ENCODE data around the gene OR2AG2.
"Not testable (repeated sequence)": the region's sequence is repeated elsewhere in the genome, so short reads cannot be mapped to it uniquely, and the experiment has no call there.

OR2AG2 gene, protein sequence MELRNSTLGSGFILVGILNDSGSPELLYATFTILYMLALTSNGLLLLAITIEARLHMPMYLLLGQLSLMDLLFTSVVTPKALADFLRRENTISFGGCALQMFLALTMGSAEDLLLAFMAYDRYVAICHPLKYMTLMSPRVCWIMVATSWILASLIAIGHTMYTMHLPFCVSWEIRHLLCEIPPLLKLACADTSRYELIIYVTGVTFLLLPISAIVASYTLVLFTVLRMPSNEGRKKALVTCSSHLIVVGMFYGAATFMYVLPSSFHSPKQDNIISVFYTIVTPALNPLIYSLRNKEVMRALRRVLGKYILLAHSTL

DNA sequence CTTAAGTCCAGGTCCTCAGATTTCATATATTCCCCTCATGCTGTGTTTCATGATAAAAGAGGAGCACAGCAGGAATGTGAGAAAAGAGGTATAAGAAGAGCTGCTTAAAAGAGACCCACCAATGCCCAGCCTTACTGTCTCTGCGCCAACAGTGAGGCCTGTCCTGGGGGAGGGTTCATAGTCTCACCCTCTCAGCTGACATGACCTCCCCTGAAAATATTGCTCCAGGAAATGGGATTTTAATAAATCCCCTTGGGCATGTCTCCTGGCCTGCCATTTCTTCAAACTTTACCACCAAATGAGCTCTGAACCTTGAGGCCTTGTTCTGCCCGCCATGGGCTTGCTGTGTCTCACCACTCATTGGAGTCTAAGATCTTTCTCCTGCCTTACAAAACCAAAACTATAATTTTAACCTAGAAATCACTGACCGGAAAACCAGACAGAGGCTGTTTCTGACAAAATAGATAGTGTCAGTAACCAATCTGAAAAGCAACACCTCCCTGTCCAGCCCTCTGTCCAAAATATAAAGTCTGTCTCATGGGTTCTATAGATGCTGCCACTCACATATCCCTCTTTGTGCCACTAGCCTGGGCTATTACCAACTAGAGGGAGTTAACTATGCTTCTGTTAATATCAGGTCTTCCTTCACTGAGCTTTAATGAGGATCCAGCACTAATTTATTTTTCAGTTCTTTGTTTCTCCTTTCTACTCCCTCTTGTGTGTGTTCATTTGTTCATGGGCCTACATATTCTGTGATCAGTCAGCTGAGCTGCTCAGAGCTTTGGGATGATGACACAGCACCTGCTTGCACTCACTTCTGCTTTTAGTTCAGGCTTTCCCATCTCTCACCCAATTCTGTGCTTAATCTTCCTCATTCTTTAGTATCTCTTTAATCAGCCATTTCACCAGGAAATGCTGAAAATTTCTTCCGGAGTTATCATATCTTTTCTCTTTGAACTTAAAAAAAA, at the start of gene OR2AG2:
Gene OR2AG2, minus strand, starts transcription at position 51 of the 968 bp plus-strand sequence. CDS start 3,019 bp downstream, outside the sequence.
- DNase-seq (ENCODE audit: low read depth in 2 of 2): no peak

DNA sequence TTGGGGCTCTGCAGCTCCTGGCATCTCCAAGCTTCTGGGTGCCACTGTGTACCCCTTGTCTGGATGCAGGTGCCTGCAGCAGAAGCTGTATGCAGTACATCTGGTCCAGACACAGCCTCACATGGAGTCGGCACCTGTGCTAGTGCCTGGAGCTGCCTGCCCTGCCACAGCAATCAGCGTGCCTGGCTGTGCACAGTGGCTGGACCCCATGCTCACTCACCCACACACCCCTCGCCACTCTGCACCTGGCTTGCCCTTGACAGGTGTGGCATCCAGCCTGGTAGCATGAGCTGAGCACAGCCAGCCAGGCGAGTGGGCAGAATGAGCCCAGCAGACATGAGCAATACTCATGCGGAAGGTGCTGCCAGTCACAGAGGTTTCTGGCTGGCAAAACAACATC, 47.2 kb upstream of the OR2AG2 start:
- DNase-seq (ENCODE audit: low read depth in 2 of 2): no peak

DNA sequence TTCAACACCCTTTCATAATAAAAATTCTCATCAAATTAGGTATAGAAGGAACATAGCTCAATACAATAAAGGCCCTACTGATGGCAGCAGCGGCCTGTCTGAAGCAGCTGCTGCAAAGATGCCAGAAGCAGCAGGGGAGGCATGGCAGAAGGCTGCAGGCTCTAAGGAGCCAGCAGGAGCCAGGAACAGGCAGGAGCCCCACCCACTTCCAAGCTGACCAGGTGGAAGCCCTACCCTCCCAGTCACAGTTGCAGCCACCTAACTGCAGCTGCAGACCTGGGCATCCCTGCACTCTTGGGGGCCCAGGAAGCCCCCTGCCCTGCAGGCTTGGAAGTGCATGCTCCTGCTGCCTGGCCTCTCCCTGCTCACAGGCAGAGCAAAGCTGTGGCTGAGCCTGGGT, 45.9 kb upstream of the OR2AG2 start:
- DNase-seq (ENCODE audit: low read depth in 2 of 2): no peak

DNA sequence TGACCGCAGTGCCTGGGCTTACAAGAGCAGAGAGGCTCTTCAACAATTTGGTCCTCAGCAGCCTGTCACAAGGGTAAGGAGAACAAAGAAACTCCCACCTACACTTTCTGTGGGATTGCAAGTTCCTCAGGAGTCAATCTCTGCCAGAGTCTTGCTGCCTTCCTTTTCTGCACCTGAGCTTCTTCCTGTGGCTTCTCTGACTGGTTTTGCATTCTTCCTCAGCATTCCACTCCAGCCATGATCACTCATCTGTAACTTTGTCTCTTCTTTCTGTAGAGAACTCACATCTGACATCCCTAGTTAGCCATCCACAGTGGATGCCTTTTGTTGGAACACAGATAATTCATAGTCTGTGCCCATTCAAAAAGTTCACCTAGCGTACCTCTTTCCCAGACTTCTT, 41.9 kb upstream of the OR2AG2 start:
- no peak for DNase-seq (ENCODE audit: low read depth in 2 of 2)

DNA sequence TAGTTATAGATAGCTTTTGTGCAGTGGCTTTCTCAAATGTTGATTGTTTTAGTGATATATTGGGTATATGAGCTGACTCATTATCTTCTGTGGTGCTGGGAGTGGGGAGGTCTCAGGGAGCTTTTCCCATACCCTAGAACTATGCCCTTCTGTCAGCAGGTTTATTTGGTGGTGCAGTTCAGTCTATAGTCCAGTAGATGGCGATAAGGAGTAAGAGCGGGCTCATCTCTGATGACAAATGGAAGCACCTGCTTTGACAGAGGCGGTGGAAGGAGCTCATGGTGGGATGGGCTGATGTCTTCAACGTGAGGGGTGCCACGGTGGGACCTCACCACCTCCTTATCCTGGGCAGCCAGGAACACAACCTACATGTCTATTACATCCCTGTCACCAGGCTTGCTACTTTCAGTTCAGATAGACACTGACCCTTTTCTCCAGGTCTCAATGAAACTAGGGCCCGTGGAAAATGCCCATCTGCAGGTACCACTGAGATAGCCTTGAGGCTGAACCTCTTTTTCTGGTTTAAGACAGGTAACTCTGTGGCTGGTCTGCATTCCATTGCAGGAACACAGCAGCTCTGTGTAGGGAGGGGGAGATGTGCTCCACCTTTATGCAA, 40.7 kb upstream of the OR2AG2 start:
- no peak for DNase-seq (ENCODE audit: low read depth in 2 of 2)

DNA sequence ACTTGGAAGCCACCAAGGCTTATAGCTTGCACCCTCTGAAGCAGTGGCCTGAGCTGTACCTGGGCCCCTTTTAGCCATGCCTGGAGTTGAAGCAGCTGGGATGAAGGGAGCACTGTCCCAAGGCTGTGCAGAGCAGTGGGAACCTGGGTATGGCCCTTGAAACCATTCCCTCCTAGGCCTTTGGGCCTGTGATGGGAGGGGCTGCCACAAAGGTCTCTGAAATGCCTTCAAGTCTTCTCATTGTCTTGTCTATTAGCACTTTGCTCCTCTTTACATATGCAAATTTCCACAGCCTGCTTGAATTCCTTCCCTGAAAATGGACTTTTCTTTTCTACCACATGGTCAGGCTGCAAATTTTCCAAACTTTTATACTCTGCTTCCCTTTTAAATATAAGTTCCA, 29.3 kb upstream of the OR2AG2 start:
- not testable (repeated sequence) for DNase-seq (ENCODE audit: low read depth in 2 of 2)

DNA sequence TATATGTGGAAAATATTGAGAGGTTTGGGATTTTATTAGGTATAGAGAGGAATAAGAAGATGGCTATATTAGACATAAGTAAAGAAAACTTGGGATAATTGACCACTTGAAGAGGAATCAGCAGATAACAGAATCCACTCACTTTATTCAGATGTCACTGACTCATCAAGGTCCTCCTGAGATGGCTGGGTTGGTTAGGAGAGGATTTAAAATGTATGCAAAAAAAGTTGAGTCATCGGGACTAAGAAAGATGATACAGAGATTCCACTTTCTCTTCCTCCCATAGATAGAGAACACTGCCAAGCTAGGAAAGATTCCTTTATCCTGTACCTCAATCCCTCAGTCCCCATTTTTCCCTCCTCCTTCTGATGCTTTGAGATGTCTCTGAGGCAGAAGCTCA, 27.6 kb upstream of the OR2AG2 start, which contains the start of gene OR6A2:
Gene OR6A2, minus strand, starts transcription at position 288 of the 400 bp plus-strand sequence. CDS start 3,981 bp downstream, outside the sequence.
- no peak for DNase-seq (ENCODE audit: low read depth in 2 of 2)

DNA sequence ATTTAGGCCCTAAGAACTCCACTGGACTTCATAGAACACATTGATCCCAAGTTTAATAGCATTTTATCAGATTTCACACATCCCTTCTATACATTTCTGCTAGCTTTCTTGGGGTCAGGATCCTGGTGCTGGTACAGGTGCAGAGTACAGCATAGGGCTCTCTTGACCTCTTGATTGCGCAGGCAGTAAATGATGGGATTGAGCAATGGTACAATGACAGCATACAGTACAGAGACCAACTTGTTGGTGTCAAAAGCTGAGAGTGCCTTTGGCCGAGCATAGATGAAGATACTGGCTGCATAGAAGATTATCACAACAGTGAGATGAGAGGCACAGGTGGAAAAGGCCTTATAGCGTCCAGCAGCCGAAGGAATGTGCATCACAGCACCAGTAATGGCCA, 22.9 kb upstream of the OR2AG2 start:
- no peak for DNase-seq (ENCODE audit: low read depth in 2 of 2)

DNA sequence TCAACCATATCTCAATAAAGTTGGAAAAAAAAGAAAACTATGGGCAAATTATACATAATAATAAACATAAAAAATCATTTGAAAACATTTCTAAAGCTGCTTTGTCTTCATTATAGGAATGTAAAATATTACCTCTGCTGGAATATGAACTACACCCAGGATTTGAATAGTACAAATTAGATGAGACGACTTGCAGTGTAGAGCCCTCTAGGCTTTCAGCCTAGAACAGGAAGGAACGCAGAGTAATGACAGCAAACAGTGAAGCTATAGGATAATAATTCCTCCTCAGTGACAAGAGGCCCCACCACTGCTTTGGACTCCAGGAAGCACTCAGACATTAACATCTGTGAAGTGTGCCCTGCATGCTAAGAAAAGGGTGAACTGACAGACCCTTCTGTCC, 18.8 kb upstream of the OR2AG2 start:
- DNase-seq (ENCODE audit: low read depth in 2 of 2): no peak

DNA sequence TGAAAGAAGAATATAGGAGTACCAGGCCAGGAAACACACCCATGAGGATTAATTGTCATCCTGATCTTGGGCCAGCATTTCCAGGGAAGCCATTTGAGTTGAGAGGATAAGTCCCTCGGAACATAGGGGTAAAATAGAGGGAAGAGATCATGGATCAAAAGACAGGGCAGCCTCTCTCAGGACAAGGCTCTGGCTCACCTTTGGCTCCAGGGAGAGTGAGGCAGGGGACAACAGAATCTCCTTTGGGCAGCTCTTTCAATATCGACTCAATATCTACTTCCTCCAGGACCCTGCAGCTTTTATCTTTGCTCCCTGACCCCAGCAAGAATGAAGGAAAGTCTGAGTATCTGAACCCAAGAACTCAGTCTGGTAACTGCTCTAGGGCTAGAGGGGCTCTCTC, 10.9 kb upstream of the OR2AG2 start, which contains the start of gene OR2AG1:
Gene OR2AG1, plus strand, starts transcription at position 301 of the 400 bp plus-strand sequence. CDS start 2,018 bp downstream, outside the sequence.
- DNase-seq (ENCODE audit: low read depth in 2 of 2): no peak

DNA sequence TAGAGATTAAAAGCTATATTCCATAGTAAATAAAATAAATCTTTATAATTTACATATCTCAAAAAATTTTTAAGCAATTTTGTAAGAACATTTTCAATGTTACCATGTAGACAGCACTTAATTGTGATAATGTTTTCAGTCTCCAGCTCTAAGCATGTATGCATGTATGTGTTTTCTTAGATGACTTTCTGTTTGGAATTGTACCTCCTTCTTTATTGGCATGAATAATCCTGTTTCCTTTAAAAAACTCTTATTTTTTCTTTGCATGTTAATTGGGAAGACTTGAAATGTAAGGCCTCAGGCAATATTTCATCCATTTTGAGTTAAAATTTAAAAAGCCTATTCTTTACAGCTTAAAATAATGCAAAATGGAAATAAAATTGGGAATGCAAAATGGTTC, 9.1 kb upstream of the OR2AG2 start:
- no peak for DNase-seq (ENCODE audit: low read depth in 2 of 2)

DNA sequence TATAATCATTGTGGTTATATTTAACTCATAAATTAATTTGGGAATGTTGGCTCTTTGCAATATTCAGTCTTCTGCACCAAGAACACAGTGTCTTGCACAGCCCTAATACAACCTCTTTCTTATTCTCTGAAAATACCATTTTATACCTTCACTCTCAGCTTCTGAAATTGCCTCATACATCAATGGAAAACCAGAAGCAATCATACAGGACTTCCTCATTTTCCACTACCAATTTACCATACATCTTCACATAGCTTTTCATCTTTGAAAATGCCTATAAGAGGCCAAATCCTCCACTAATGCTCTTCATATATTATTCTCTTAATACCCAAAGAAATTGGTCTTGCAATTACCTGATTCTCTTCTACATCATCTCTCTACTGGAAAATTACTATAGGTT, 6.7 kb upstream of the OR2AG2 start:
- no peak for DNase-seq (ENCODE audit: low read depth in 2 of 2)

DNA sequence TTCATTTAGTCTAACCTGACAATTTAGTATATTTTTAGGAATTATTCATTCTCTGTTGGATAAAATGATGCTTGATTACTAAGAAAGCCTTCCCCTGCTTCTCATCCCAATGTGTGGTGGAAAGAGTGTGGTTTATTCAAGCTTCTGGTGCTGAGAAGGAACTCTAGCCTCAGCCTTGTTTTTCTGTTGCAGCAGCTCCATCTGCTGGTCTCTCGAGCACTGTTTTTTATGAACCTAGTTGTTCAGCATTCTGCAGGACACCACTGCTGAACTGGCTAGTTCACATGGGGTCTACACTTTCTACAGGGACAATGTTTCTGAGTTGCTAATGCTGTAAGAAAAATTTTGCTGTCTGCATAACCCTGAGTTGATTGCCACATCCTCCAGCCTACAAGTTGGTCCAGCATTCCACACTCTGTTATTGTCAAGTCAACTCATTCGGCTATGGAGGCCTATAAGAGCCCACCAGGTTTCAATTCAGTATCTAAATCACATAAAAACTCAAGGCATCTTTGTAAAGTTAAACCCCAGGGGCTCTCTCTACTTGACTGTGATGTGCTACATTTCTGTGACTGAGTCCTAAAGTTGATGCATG, 14.3 kb downstream of the OR2AG2 start:
- DNase-seq (ENCODE audit: low read depth in 2 of 2): peak in 1 of 2 donors; percentile 30

DNA sequence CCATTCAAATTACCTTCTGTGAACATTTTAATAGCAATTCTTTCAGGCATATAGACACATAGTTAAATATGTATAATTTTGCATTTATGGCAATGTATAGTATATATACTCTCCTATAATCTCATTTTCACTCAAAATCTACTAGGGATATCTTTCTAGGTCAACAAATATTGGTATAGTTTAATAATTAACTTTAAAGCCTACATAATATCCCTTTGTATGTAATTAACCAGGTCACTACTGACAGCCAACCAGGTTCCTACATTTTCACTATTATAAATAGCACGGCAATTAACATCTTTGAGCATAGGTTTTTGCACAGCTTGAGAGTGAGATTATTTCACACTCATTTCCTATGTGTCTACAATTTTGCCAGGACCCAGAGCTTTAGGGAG, 15.8 kb downstream of the OR2AG2 start:
- DNase-seq (ENCODE audit: low read depth in 2 of 2): no peak

DNA sequence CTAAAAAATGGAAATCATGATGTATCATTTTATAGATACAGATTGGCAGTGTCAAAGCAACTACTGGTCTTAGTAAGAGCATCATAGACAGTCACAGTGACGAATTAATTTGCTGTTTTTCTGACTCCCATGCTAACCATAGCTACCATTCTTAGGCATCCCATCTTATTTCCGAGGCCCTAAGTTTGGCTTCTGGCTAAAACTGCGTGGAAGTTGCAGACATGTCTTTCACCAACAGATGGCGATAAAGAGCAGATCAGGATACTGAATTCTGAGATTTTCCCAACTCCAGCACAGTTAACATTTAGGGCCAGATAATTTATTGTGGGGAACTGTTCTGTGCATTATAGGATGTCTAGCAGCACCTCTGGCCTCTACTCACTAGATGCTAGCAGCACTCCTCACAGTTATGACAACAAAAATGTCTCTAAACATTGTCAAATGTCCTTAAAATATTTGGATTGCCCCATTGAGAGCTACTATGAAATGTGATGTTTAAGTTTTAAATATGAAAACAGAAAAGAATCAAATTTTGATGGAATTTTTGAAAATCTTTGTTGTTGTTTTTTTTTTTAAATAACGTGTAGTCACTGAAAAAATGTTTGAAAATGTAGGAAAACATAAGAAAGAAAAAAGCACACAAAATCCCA, 16.3 kb downstream of the OR2AG2 start:
- no peak for DNase-seq (ENCODE audit: low read depth in 2 of 2)

DNA sequence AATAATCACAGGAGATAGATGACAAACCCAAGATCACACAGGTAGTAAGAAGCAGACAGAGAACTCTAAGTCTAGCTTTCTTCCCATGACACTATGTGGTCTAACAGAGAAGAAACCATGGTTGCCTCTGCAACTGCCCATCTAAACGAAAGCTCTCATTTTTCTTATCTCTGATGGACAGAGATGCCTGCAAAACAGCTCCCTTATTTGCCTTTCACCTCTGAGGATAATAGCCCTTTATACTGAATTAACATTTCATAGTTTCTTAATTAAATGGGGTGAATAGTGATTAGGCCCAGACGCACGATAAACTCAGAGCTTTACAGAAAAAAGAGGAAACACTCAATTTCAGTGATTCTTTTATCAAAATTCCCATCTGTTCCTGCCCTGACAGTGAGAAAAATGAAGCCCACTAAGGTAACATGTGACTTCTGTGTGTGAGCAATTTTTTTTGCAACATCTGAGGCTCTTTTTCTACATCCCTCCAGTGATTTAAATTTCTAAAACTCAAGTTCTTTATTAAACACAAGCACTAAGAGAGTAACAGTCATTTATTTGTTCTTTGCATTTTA, 24.6 kb downstream of the OR2AG2 start:
- no peak for DNase-seq (ENCODE audit: low read depth in 2 of 2)

DNA sequence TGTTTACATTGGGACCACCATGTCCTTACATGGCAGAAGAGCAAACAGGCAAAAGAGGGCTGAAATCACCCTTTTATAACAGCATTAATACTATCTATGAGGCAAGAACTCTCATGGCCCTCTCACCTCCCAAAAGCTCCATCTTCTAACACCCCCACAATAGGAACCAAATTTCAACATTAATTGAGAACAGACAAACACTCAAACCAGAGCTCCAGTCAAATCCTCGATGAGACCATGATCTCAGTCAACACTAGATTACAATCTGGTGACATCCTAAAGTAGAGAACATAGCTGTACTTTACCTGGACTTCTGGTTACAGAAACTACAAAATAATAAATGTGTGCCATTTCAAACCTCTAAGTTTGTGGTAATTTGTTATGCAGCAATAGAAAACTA, 25.1 kb downstream of the OR2AG2 start:
- no peak for DNase-seq (ENCODE audit: low read depth in 2 of 2)

DNA sequence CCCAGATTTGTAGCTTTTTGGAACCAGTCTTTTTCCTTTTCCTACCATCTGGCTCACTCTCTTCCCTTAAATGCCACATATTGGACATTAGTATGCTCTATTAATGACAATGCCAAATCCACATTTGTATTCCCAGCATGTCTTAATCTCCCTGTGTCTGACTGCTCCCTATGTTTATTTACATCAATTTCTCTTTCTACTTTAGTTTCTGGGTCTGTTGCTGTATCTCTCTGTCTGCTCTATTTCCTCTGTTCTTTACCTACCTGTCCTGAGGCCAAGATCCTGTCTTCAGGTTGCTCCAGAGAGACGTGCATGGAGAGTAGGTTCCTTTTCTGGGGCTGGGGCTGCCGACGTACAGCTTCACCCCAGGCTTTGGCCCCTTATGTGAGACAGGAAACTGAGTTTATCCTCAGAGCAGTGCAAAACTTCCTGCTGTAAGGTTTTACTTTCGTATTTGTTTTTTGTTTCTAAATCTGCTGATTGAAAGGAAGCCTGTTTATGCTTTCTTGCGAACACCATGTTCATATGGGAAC, 25.6 kb downstream of the OR2AG2 start:
- DNase-seq (ENCODE audit: low read depth in 2 of 2): peak in 1 of 2 donors; percentile 10

DNA sequence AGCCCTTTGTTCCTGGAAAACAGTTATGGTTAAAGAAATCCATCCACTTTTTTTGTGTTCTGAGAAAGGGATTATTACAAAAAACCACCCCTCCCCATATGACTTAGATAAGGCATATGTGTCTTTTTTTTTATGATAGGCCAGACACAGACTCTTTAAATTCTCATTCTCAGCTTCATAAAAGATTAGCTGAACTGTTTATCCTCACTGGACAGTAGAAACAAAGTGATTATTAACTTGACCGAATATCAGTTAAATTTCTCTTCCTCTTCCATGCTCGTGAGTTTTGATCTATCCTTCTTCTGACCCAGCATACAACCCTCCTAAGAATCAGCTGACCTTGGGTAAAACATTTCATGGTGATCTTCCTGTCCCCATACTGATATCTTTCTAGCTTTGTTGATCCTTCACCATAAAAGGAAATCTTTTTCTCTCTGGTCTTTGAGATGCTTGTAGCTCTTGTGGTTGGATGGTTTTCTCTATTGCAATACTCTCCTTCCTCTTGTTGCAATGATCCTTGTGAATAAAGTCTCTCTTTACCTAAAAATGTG, 26.2 kb downstream of the OR2AG2 start:
- DNase-seq (ENCODE audit: low read depth in 2 of 2): no peak

DNA sequence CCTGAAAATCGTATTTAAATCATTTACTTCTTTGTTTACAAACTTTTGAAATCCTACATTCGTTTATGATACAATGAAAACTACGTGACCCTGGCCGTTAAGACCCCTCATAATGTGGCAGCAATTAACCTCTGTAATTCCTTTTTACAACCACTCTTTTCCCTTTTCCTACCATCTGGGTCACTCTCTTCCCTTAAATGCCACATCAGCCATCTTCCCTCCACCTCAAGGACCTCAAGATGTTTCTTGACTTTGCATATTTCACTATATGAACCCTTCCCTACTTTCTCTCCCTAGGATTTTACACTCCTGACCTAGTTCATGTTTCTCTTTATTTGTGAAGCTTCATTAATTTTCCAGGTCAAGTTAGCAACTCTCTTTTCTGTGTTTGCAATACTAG, 26.8 kb downstream of the OR2AG2 start:
- no peak for DNase-seq (ENCODE audit: low read depth in 2 of 2)
